Cardiac muscle cell (in vitro differentiated cells and primary cell): ENCODE results near the gene STON2. TPM values are rescaled to one million over a fixed set of nuclear protein-coding genes. Genes with fewer than 3 reads are reported as not detected.

Experiments used
- DNase-seq, 2 donors: peaks; one replicate each; pipeline versions ENCODE4 v3.0.0 to v3.0.0-alpha.2; 2010 to 2017; ENCODE audit warnings: low read depth in 1 of 2, low spot score in 1 of 2
- H3K27ac ChIP-seq: fragments of 200-600 bp; sonication (generic); 2 replicates; pipeline ENCODE4 v1.5.1; 2016
- H3K27me3 ChIP-seq: fragments of 200-600 bp; sonication (generic); 2 replicates; pipeline ENCODE4 v1.6.0; 2016; ENCODE audit warnings: control low read depth
- H3K36me3 ChIP-seq: fragments of 200-600 bp; sonication (generic); 2 replicates; pipeline ENCODE4 v1.5.1; 2016; ENCODE audit warnings: control low read depth
- H3K4me1 ChIP-seq: fragments of 200-600 bp; sonication (generic); 2 replicates; pipeline ENCODE4 v1.8.1; 2017; ENCODE audit warnings: low read depth, mild to moderate bottlenecking, mixed run types
- H3K4me3 ChIP-seq: fragments of 200-600 bp; sonication (generic); 2 replicates; pipeline ENCODE4 v1.5.1; 2016; ENCODE audit warnings: mild to moderate bottlenecking
- H3K9me3 ChIP-seq: fragments of 200-600 bp; sonication (generic); 2 replicates; pipeline ENCODE4 v1.5.1; 2017; ENCODE audit warnings: low read depth, mild to moderate bottlenecking, control low read depth
- CTCF ChIP-seq: IDR thresholded peaks from 2 replicates; pipeline ENCODE4 v1.5.1; 2012; ENCODE audit warnings: low read depth, mild to moderate bottlenecking, low read length
- polyA plus RNA-seq: library from polyadenylated mRNA; unstranded; fragments of >200 nt; fragmentation: Nextera tagmentation; extraction: Ambion mirVana; gene quantifications from 2 replicates; pipeline ENCODE4 v1.2.1, GENCODE V29; 2016
- total RNA-seq: library from RNA; depleted of rRNA; stranded (reverse); fragments of >200 nt; gene quantifications from 2 replicates; pipeline ENCODE4 v1.2.3, GENCODE V29; 2016

The STON2 gene
- total and polyA plus RNA-seq, 2 experiments from 2014 or later = 0.62 to 1.4 TPM

GRCh38 chr14:81323093-81323492 is 77.0 kb downstream of the STON2 start:
- peaks cover 5% of the 10 kb centered on the region for H3K27me3 ChIP-seq
- H3K9me3 ChIP-seq = no peaks in the 10 kb centered on the region
- TF ChIP-seq CTCF = no peak
- no peak for DNase-seq
- no peaks in the 10 kb centered on the region for H3K36me3 ChIP-seq
- H3K4me1 ChIP-seq = no peaks in the 10 kb centered on the region
- no peak overlapping the region for H3K4me3 ChIP-seq
- no peak overlapping the region for H3K27ac ChIP-seq

GRCh38 chr14:81319946-81320345 is 80.2 kb downstream of the STON2 start:
- no peak for TF ChIP-seq CTCF
- DNase-seq = no peak
- Histone ChIP-seq H3K36me3 (no peaks in the 10 kb centered on the region), H3K27ac (no peak overlapping the region), H3K9me3 (no peaks in the 10 kb centered on the region), H3K4me1 (peaks cover 12% of the 10 kb centered on the region), H3K4me3 (no peak overlapping the region), H3K27me3 (no peaks in the 10 kb centered on the region)

GRCh38 chr14:81319314-81319713 is 80.8 kb downstream of the STON2 start:
- Histone ChIP-seq H3K4me1 (peaks cover 14% of the 10 kb centered on the region), H3K27ac (no peak overlapping the region), H3K27me3 (no peaks in the 10 kb centered on the region), H3K9me3 (no peaks in the 10 kb centered on the region), H3K36me3 (no peaks in the 10 kb centered on the region), H3K4me3 (no peak overlapping the region)
- TF ChIP-seq CTCF = no peak
- no peak for DNase-seq

GRCh38 chr14:81315341-81315740 is 84.8 kb downstream of the STON2 start:
- DNase-seq = no peak
- no peaks in the 10 kb centered on the region for H3K27me3 ChIP-seq
- no peaks in the 10 kb centered on the region for H3K9me3 ChIP-seq
- H3K4me3 ChIP-seq = no peak overlapping the region
- H3K27ac ChIP-seq = no peak overlapping the region
- no peaks in the 10 kb centered on the region for H3K36me3 ChIP-seq
- H3K4me1 ChIP-seq = peaks cover 19% of the 10 kb centered on the region
- TF ChIP-seq CTCF = no peak

GRCh38 chr14:81314443-81315175 is 85.5 kb downstream of the STON2 start:
- H3K4me1 ChIP-seq = peaks cover 19% of the 10 kb centered on the region
- no peak for TF ChIP-seq CTCF

More at GRCh38 chr14:81314443-81315175, 85.5 kb downstream of the STON2 start:
- no peak overlapping the region for H3K27ac ChIP-seq
- DNase-seq = no peak
- H3K27me3 ChIP-seq = no peaks in the 10 kb centered on the region
- no peak overlapping the region for H3K4me3 ChIP-seq
- no peaks in the 10 kb centered on the region for H3K9me3 ChIP-seq
- no peaks in the 10 kb centered on the region for H3K36me3 ChIP-seq
